Measurements from ENCODE around the gene PEX6.

PEX6 gene

DNA sequence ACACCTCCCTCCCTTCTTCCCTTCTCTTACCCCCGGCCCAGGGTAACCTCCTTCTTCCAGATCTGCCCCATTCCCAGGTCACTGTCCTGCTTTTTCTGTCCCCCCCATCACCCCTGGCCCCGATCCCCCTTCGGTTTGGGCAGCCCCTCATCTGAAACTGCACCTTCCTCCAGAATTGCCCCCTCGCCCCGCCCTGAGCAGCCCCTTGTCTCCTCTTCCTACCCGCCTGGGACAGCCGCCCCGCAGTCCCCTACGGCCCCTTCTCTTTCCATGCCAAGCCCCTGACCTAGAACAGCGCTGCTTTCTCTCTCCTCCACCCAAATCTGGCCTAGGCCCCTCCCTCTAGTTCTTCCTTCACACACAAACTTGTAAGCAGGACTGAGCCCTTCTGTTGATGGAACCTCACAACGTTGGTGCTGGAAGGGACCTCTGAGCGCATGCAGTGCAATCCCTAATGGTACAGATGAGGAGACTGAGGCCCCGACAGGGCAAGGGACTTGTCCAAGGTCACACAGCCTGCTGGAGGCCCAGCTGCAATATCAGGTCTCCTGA is 6.0 kb upstream of the PEX6 start:
- Histone ChIP-seq H4K20me1 (ENCODE audit: insufficient read depth, low read length) (no peaks in the 10 kb centered on the region), H3K79me2 (ENCODE audit: low read length) (peaks cover 22% of the 10 kb centered on the region), H3K27me3 (replicated peaks; ENCODE audit: insufficient read depth, low read length) (no peaks in the 10 kb centered on the region), H3K36me3 (replicated peaks; ENCODE audit: insufficient read depth, low read length) (no peaks in the 10 kb centered on the region), H3K9me3 (replicated peaks; ENCODE audit: insufficient read depth, low read length) (no peaks in the 10 kb centered on the region), H2AFZ (ENCODE audit: low read length) (peak overlapping the region; percentile 76), H3K9me2 (replicated peaks; ENCODE audit: insufficient read depth, low read length) (no peaks in the 10 kb centered on the region), H3K9ac (ENCODE audit: low read length) (peak overlapping the region; percentile 75), H3K4me3 (ENCODE audit: low read length) (peak overlapping the region; percentile 81), H3K27ac (ENCODE audit: low read length) (no peak overlapping the region), H3K4me1 (ENCODE audit: low read length) (peaks cover 4% of the 10 kb centered on the region), H3K4me2 (ENCODE audit: low read depth, low read length) (peak overlapping the region; percentile 70), H3F3A (ENCODE audit: insufficient read depth, low read length) (no peaks in the 10 kb centered on the region)
- no peak for DNase-seq
- TF ChIP-seq EZH2 (optimal IDR thresholded peaks at IDR 0.05; ENCODE audit: low read depth, low read length): no peak
- TF ChIP-seq, protein P1, sequence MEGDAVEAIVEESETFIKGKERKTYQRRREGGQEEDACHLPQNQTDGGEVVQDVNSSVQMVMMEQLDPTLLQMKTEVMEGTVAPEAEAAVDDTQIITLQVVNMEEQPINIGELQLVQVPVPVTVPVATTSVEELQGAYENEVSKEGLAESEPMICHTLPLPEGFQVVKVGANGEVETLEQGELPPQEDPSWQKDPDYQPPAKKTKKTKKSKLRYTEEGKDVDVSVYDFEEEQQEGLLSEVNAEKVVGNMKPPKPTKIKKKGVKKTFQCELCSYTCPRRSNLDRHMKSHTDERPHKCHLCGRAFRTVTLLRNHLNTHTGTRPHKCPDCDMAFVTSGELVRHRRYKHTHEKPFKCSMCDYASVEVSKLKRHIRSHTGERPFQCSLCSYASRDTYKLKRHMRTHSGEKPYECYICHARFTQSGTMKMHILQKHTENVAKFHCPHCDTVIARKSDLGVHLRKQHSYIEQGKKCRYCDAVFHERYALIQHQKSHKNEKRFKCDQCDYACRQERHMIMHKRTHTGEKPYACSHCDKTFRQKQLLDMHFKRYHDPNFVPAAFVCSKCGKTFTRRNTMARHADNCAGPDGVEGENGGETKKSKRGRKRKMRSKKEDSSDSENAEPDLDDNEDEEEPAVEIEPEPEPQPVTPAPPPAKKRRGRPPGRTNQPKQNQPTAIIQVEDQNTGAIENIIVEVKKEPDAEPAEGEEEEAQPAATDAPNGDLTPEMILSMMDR (IDR thresholded peaks at IDR 0.05; ENCODE audit: low read length): no peak
- no peak for TF ChIP-seq EZH2phosphoT487 (IDR thresholded peaks at IDR 0.05; ENCODE audit: low read length)

GRCh38 chr6:42984001-42984923 is 5.3 kb upstream of the PEX6 start, which contains the start of gene PPP2R5D:
TSS of gene PPP2R5D (plus strand) at chr6:42984570. CDS start at chr6:42984678, 108 bp downstream.
- no peaks in the 10 kb centered on the region for H3K9me2 ChIP-seq (replicated peaks; ENCODE audit: insufficient read depth, low read length)
- H3K4me3 ChIP-seq (ENCODE audit: low read length): peak within 1 kb of the TSS; percentile 81
- H3F3A ChIP-seq (ENCODE audit: insufficient read depth, low read length): 0 out of 2 replicates have a peak, but pooled peaks cover 5% of the 10 kb centered on the region
- H3K27me3 ChIP-seq (replicated peaks; ENCODE audit: insufficient read depth, low read length): no peaks in the 10 kb centered on the region
- H3K36me3 ChIP-seq (replicated peaks; ENCODE audit: insufficient read depth, low read length): no peaks in the 10 kb centered on the region
- DNase-seq: peak; percentile 98
- no peaks in the 10 kb centered on the region for H3K9me3 ChIP-seq (replicated peaks; ENCODE audit: insufficient read depth, low read length)
- TF ChIP-seq EZH2 (optimal IDR thresholded peaks at IDR 0.05; ENCODE audit: low read depth, low read length) (no peak), EZH2phosphoT487 (IDR thresholded peaks at IDR 0.05; ENCODE audit: low read length) (no peak)
- TF ChIP-seq, protein P1 (IDR thresholded peaks at IDR 0.05; ENCODE audit: low read length): no peak
- no peaks in the 10 kb centered on the region for H4K20me1 ChIP-seq (ENCODE audit: insufficient read depth, low read length)
- H3K4me2 ChIP-seq (ENCODE audit: low read depth, low read length): peak within 1 kb of the TSS; percentile 89
- H2AFZ ChIP-seq (ENCODE audit: low read length): peak within 1 kb of the TSS; percentile 78
- no peak within 1 kb of the TSS for H3K27ac ChIP-seq (ENCODE audit: low read length)
- H3K4me1 ChIP-seq (ENCODE audit: low read length): peaks cover 9% of the 10 kb centered on the region
- peaks cover 22% of the 10 kb centered on the region for H3K79me2 ChIP-seq (ENCODE audit: low read length)
- peak within 1 kb of the TSS; percentile 75 for H3K9ac ChIP-seq (ENCODE audit: low read length)

- H3K9me3 ChIP-seq (replicated peaks; ENCODE audit: insufficient read depth, low read length): no peaks in the 10 kb centered on the region
- H3K79me2 ChIP-seq (ENCODE audit: low read length): peaks cover 35% of the 10 kb centered on the region
- H3K4me3 ChIP-seq (ENCODE audit: low read length): no peak overlapping the region
- H3K27ac ChIP-seq (ENCODE audit: low read length): no peak overlapping the region
- no peaks in the 10 kb centered on the region for H3K27me3 ChIP-seq (replicated peaks; ENCODE audit: insufficient read depth, low read length)
- no peaks in the 10 kb centered on the region for H3K36me3 ChIP-seq (replicated peaks; ENCODE audit: insufficient read depth, low read length)
- H3K9me2 ChIP-seq (replicated peaks; ENCODE audit: insufficient read depth, low read length): no peaks in the 10 kb centered on the region
- H3K4me2 ChIP-seq (ENCODE audit: low read depth, low read length): no peak overlapping the region
- H3K9ac ChIP-seq (ENCODE audit: low read length): no peak overlapping the region
- 0 out of 2 replicates have a peak, but pooled peaks cover 5% of the 10 kb centered on the region for H3F3A ChIP-seq (ENCODE audit: insufficient read depth, low read length)
- H4K20me1 ChIP-seq (ENCODE audit: insufficient read depth, low read length): no peaks in the 10 kb centered on the region
- no peak overlapping the region for H2AFZ ChIP-seq (ENCODE audit: low read length)
- peaks cover 12% of the 10 kb centered on the region for H3K4me1 ChIP-seq (ENCODE audit: low read length)
- DNase-seq: no peak
- no peak for TF ChIP-seq EZH2 (optimal IDR thresholded peaks at IDR 0.05; ENCODE audit: low read depth, low read length)
- TF ChIP-seq EZH2phosphoT487 (IDR thresholded peaks at IDR 0.05; ENCODE audit: low read length): no peak
- TF ChIP-seq, protein P1 (IDR thresholded peaks at IDR 0.05; ENCODE audit: low read length): no peak
These were observed 2.9 kb upstream of the PEX6 start for GRCh38 chr6:42981836-42982235.

Data from MM.1S (cell line).